ENCODE results near the gene EXOC3L1. TPM values are rescaled to one million over a fixed set of nuclear protein-coding genes. Genes with fewer than 3 reads are reported as not detected.

Gene EXOC3L1, protein sequence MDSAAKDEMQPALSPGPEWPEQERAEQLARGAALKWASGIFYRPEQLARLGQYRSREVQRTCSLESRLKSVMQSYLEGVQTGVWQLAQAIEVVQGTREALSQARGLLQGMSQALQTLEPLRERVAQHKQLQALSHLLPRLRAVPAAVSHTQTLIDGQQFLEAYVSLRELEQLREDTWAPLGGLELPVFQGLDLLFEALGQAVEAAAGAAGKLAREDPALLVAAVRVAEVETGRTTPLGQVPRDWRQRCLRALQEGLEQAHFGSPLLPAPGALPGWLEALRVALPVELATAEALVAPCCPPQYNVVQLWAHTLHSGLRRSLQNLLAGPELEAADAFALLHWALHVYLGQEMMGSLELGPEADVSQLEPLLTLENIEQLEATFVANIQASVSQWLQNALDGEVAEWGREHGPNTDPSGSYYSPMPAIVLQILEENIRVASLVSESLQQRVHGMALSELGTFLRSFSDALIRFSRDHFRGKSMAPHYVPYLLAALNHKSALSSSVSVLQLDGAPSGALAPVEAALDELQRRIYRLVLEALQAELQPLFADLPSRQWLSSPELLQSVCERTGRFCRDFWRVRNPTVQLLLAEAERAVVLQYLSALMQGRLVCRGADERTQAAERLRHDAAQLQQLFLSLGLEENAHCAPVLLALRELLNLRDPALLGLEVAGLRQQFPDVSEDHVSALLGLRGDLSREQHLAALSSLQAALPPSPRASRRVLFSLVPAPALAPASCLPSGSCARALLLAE
- total RNA-seq, result 15.6 TPM
- long read RNA-seq, transcript EXOC3L1-201 (14 exons, 2,510 nt), result major isoform, 9 of 33 reads
- long read RNA-seq, partial matches to known transcripts, result 7 of 33 reads
- long read RNA-seq, other reads (novel, unspliced or antisense), result 17 of 33 reads

DNA sequence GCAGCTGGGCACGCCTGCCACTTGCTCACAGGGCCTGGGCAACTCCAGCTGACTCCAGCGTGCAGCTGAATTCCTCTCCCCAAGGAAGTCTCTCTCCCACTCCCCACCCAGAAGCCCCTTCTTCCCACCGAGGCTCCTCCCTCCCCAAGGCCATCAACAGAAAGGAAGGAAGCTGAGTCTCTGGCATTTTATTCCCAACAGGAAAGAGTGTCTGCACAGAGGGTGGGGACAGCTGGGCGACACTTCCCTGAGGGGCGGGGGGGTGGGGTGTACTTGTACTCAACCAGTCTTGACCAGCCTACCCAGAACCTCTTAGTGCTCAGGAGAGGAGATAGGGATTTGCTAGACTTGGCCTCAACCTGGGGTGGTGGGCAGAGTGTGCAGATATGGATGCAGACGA is at the start of gene EXOC3L1:
TSS of gene EXOC3L1 (minus strand) at position 96 of the 400 bp plus-strand sequence. CDS start 460 bp downstream, outside the sequence.
- Histone ChIP-seq H3K36me3 (peaks cover 19% of the 10 kb centered on the region), H3K9me3 (no peaks in the 10 kb centered on the region), H3K27ac (peak within 1 kb of the TSS; percentile 53), H3K4me3 (peak within 1 kb of the TSS; percentile 46), H3K4me1 (peaks cover 45% of the 10 kb centered on the region), H3K27me3 (ENCODE audit: low read depth) (no peaks in the 10 kb centered on the region)
- TF ChIP-seq, protein P1, sequence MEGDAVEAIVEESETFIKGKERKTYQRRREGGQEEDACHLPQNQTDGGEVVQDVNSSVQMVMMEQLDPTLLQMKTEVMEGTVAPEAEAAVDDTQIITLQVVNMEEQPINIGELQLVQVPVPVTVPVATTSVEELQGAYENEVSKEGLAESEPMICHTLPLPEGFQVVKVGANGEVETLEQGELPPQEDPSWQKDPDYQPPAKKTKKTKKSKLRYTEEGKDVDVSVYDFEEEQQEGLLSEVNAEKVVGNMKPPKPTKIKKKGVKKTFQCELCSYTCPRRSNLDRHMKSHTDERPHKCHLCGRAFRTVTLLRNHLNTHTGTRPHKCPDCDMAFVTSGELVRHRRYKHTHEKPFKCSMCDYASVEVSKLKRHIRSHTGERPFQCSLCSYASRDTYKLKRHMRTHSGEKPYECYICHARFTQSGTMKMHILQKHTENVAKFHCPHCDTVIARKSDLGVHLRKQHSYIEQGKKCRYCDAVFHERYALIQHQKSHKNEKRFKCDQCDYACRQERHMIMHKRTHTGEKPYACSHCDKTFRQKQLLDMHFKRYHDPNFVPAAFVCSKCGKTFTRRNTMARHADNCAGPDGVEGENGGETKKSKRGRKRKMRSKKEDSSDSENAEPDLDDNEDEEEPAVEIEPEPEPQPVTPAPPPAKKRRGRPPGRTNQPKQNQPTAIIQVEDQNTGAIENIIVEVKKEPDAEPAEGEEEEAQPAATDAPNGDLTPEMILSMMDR (IDR thresholded peaks at IDR 0.05), result no peak
- no peak for DNase-seq
- no peak for ATAC-seq
- intact Hi-C loops (cut with DNase I), result no loop called here

DNA sequence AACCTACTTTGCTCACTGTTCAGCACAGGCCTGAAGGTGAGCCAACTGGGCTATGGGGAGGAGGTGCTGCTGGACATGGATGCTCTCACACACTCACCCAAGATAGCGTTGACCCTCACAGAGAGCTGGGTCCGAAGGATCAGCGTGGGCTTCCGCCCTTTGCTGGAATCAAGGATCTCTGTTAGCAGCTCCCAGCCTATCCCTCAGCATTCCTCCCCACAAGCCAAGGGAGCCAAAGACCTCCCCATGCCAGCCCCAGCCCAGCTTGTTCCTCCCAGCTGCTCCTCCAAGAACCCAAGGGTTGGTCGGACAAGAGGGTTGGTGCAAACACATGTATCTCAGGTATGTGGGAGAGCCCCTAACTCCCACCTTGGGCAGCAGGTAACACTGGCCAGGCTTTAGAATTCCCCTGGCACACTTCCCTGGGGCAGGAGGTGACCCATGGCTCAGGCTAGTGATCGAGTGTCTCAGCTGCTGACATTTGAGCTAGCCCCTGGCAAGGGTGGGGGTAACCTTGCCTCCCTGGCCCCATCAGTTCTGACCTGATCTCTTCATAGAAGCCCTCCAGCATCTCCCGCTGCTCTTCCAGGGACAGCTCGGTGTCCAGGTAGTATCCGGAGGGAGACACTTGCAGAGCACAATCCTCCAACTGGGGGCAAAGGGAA is 49.0 kb upstream of the EXOC3L1 start:
- no peak for ATAC-seq
- Histone ChIP-seq H3K27me3 (ENCODE audit: low read depth) (no peaks in the 10 kb centered on the region), H3K27ac (peak overlapping the region; percentile 42), H3K36me3 (peaks cover 56% of the 10 kb centered on the region), H3K4me1 (peaks cover 50% of the 10 kb centered on the region), H3K9me3 (no peaks in the 10 kb centered on the region), H3K4me3 (no peak overlapping the region)
- TF ChIP-seq, protein P1 (IDR thresholded peaks at IDR 0.05), result no peak
- intact Hi-C loops (cut with DNase I), result no loop called here
- peak; percentile 33 for DNase-seq

DNA sequence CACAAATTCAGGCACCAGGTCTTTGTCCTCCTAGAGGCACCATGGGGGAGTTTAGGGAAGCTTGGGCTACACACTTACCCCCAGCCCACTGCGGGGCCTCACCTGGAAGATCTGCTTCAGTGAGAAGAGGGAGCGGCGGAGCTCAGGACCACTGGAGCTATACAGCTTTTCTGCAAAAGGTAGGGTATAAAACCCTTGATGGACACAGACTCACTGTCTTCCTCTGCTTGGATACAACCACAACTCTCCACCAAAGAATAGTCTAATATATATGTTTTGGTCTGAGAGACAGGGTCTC is 48.3 kb upstream of the EXOC3L1 start:
- intact Hi-C loops (cut with DNase I), result no loop called here
- Histone ChIP-seq H3K4me1 (peaks cover 43% of the 10 kb centered on the region), H3K9me3 (no peaks in the 10 kb centered on the region), H3K27ac (no peak overlapping the region), H3K4me3 (no peak overlapping the region), H3K36me3 (peaks cover 64% of the 10 kb centered on the region), H3K27me3 (ENCODE audit: low read depth) (no peaks in the 10 kb centered on the region)
- TF ChIP-seq, protein P1 (IDR thresholded peaks at IDR 0.05), result no peak
- ATAC-seq (no peak), DNase-seq (no peak)

DNA sequence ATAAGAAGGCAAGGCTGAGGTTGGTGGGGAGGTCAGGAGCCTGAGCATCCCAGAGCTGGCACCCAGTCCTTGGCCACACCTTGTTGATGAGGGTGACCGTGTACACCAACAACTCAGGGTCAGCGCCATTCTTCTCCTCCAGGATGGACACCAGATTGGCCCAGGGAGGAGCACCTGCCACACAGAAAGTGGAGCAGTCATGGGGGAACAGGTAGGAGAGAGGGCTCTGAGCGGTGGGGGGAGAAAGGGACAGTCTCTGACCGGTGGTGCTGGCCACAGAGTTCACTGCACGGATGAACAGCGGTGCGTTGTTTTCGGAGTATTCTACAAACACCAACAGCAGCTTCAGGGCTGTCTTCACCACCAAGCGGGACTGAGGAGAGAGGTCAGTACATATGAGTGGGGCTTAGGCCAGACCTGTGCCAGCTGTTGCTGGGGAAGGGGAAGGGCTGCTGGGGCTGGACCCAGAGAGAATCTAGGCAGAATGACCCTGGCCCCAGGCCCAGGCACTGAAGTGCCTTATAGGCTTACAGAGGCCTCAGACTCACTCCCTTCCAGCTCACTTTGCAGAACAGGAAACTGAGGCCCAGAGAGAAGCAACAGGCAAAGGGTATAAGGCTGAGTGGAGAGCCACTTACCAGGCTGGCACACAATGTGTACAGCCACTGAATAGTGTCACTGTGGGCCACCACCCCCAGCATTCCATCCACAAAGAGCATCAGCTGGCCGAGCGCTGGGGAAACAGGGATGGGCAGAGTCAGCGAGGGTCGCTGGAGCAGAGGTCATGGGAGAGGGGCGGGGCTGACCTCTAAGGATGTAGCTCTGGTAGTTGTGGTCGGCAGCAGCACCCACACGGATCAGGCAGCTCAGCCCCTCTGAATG is 47.7 kb upstream of the EXOC3L1 start:
- DNase-seq (peak; percentile 41), ATAC-seq (no peak)
- Histone ChIP-seq H3K36me3 (peaks cover 69% of the 10 kb centered on the region), H3K4me3 (no peak overlapping the region), H3K27ac (no peak overlapping the region), H3K4me1 (peaks cover 37% of the 10 kb centered on the region), H3K9me3 (no peaks in the 10 kb centered on the region), H3K27me3 (ENCODE audit: low read depth) (no peaks in the 10 kb centered on the region)
- intact Hi-C loops (cut with DNase I), result no loop called here
- TF ChIP-seq, protein P1 (IDR thresholded peaks at IDR 0.05), result no peak
